ENCODE data around the gene BYSL. TPM values are rescaled to one million over a fixed set of nuclear protein-coding genes. Genes with fewer than 3 reads are reported as not detected.

The BYSL gene
- total and polyA plus RNA-seq, 9 donors, result 4.8 to 29.2 (median 13.6) TPM

DNA sequence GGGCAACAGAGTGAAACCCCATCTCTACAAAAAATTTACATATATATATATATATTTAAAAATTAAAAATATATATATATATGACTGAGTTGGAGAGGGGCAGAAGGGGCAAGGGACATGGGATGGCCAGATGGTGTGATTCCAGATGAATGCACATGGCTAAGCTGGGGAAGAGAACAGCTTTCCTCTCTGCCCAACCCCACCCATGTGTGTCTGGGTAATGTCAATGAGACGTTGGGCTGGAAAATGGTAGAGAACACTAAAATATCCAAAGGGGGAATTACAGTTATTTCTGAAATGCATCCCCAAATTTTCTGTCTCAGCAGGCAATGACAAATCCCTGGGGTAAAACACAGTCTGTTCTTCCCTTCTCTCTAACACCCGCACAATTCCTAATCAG, 51.5 kb downstream of the BYSL start:
- Histone ChIP-seq H3K4me1 (ENCODE audit: insufficient read depth) (peaks cover 4% of the 10 kb centered on the region), H3K4me3 (no peak overlapping the region), H3K27me3 (no peaks in the 10 kb centered on the region), H3K27ac (no peak overlapping the region), H3K36me3 (no peaks in the 10 kb centered on the region), H3K9me3 (no peaks in the 10 kb centered on the region)
- no peak for TF ChIP-seq CTCF (IDR thresholded peaks at IDR 0.05)
- TF ChIP-seq EP300 (IDR thresholded peaks at IDR 0.05), result no peak
- TF ChIP-seq POLR2A (IDR thresholded peaks at IDR 0.05), result no peak
- no peak for DNase-seq
- 28 to 43% (median 37%) methylated on average over 2 of the region's 2 CpGs for WGBS, 3 donors
- intact Hi-C loops (cut with DNase I), result no loop called here

DNA sequence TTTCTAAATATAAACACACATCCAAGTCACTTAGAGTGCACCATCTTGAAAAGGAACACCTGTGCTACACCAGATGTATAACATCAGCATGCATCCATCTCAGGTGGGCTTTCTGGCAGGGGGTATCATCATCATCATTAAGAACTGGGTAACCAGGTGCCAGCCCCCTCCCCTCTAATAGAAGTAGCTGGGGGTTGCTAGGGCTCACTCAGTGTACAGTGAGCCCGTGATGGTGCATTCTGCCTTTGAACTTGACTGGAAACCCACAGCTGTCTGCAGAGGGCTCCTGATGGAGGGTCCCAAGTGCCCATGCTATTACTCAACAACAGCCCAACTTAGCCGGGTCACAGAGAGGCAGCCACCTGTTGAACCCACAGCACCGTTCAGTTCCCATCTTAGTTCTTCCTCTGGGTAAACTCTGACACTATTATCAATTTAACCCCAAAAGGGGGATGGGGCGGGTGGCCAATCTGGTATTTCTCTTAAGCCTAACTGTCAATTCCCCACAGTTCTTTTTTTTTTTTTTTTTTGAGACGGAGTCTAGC, 53.1 kb downstream of the BYSL start:
- Histone ChIP-seq H3K27ac (no peak overlapping the region), H3K36me3 (no peaks in the 10 kb centered on the region), H3K27me3 (no peaks in the 10 kb centered on the region), H3K9me3 (no peaks in the 10 kb centered on the region), H3K4me1 (ENCODE audit: insufficient read depth) (peaks cover 4% of the 10 kb centered on the region), H3K4me3 (no peak overlapping the region)
- intact Hi-C loops (cut with DNase I), result no loop called here
- DNase-seq, result no peak
- 87 to 98% (median 94%) methylated on average over 5 of the region's 5 CpGs for WGBS, 3 donors
- TF ChIP-seq POLR2A (IDR thresholded peaks at IDR 0.05), result no peak
- TF ChIP-seq CTCF (IDR thresholded peaks at IDR 0.05), result no peak
- no peak for TF ChIP-seq EP300 (IDR thresholded peaks at IDR 0.05)

DNA sequence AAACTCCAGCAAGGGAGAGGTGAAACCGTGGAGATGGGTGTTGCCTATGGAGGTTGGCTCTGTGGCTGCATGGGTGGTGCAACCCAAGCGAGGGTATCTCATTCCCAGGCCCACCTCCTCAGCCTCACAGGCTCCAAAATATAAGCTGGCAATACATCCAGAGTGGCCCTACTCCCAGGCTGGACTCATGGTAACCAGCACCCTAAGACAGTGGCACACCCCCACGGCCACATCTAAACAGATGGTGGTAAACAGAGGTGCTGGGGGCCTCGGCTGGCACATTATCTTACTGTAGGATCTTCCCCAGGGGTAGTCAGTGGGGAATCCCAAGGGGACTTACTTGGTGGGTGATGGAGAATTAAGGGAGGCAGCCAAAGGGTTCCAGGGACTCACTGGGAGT, 54.0 kb downstream of the BYSL start:
- TF ChIP-seq CTCF (IDR thresholded peaks at IDR 0.05), result no peak
- no peak for TF ChIP-seq POLR2A (IDR thresholded peaks at IDR 0.05)
- TF ChIP-seq EP300 (IDR thresholded peaks at IDR 0.05), result no peak

DNA sequence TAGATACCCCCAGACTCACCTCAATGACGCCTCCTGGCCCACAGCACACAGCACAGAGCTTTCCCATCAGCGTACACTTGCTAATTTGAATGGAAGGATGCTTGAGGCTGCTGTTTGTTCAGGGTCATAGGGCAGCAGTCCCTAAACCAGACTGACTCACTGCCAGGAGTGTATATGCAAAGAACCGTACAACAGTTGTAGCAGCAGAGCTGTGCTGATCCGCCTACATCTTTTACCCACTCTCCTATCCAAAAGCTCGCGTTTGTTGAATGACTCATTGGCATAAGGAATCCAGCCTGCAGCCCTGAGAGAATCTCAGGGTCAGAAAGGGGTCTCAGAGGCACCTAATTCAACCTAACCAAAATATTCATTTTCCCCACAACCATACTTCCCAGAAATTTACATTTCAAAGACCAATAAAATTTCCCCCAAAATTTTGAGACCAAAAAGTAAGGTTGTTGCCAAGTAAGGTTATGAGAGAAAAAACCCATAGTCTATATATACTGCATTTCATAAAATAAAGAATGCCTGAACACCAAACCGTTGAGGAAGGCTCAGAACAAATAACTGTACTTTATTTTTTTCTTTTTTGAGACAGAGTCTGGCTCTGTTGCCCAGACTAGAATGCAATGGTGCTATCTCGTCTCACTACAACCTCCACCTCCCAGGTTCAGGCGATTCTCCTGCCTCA, 55.6 kb downstream of the BYSL start:
- no peak for TF ChIP-seq CTCF (IDR thresholded peaks at IDR 0.05)
- no peak for TF ChIP-seq POLR2A (IDR thresholded peaks at IDR 0.05)
- DNase-seq, result no peak
- intact Hi-C loops (cut with DNase I), result no loop called here
- no peak overlapping the region for H3K4me3 ChIP-seq
- H3K9me3 ChIP-seq, result no peaks in the 10 kb centered on the region
- H3K27ac ChIP-seq, result no peak overlapping the region
- no peaks in the 10 kb centered on the region for H3K36me3 ChIP-seq
- H3K4me1 ChIP-seq (ENCODE audit: insufficient read depth), result peaks cover 4% of the 10 kb centered on the region
- 65 to 70% (median 70%) methylated on average over 9 of the region's 9 CpGs for WGBS, 3 donors
- H3K27me3 ChIP-seq, result no peaks in the 10 kb centered on the region

More for the DNA sequence above, 54.0 kb downstream of the BYSL start:
- H3K27me3 ChIP-seq, result no peaks in the 10 kb centered on the region
- DNase-seq, result no peak
- no peak overlapping the region for H3K27ac ChIP-seq
- intact Hi-C loops (cut with DNase I), result no loop called here
- H3K4me1 ChIP-seq (ENCODE audit: insufficient read depth), result peaks cover 4% of the 10 kb centered on the region
- H3K4me3 ChIP-seq, result no peak overlapping the region
- no peaks in the 10 kb centered on the region for H3K36me3 ChIP-seq
- 84 to 95% (median 90%) methylated on average over 4 of the region's 4 CpGs for WGBS, 3 donors
- no peaks in the 10 kb centered on the region for H3K9me3 ChIP-seq

Small RNA genes lying within 50 kb of the gene (small RNA-seq; reads per million reads assigned to genes)
- not detected for gene RF00019

Other genes starting within 250 kb of the BYSL start
- gene TFEB, start 185.9 kb upstream of the BYSL start, total RNA-seq, result 10 to 100 TPM in 4 of 7 donors, 1 to 10 TPM in 3; 7.3 to 14.9 (median 10.3) TPM
- gene TFEB, start 185.9 kb upstream of the BYSL start, polyA plus RNA-seq, result 1 to 10 TPM; 2.8 to 6.9 TPM
- under 1 TPM in 2 of 7 donors, not detected in 5; 0.53 to 0.94 TPM for gene PGC, start 174.1 kb upstream of the BYSL start, total RNA-seq
- under 1 TPM in 1 of 2 donors, not detected in 1; 0.81 TPM for gene PGC, start 174.1 kb upstream of the BYSL start, polyA plus RNA-seq
- gene FRS3, start 141.6 kb upstream of the BYSL start, total RNA-seq, result 1 to 10 TPM; 2.6 to 8.4 (median 6.2) TPM
- 1 to 10 TPM in 1 of 2 donors, under 1 TPM in 1; 1.00 to 6.8 TPM for gene FRS3, start 141.6 kb upstream of the BYSL start, polyA plus RNA-seq
- gene PRICKLE4, start 140.7 kb upstream of the BYSL start, total RNA-seq, result 1 to 10 TPM; 1.6 to 7.3 (median 3.7) TPM
- 1 to 10 TPM; 1.5 to 3.0 TPM for gene PRICKLE4, start 140.7 kb upstream of the BYSL start, polyA plus RNA-seq
- gene TOMM6, start 133.8 kb upstream of the BYSL start, total RNA-seq, result 100 to 1,000 TPM; 105 to 167 (median 144) TPM
- gene TOMM6, start 133.8 kb upstream of the BYSL start, polyA plus RNA-seq, result 100 to 1,000 TPM; 210 to 244 TPM
- 1 to 10 TPM; 2.4 to 5.1 (median 4.7) TPM for gene USP49, start 26.1 kb upstream of the BYSL start, total RNA-seq
- gene USP49, start 26.1 kb upstream of the BYSL start, polyA plus RNA-seq, result 1 to 10 TPM; 2.0 to 2.7 TPM
- gene MED20, start 360 bp upstream of the BYSL start, total RNA-seq, result 10 to 100 TPM in 5 of 7 donors, 1 to 10 TPM in 2; 8.4 to 20.0 (median 13.1) TPM
- gene MED20, start 360 bp upstream of the BYSL start, polyA plus RNA-seq, result 10 to 100 TPM in 1 of 2 donors, 1 to 10 TPM in 1; 7.2 to 15.1 TPM
- gene CCND3, start 20.3 kb downstream of the BYSL start, total RNA-seq, result 100 to 1,000 TPM in 1 of 7 donors, 10 to 100 TPM in 6; 22.7 to 217 (median 58.4) TPM
- 10 to 100 TPM; 23.9 to 52.8 TPM for gene CCND3, start 20.3 kb downstream of the BYSL start, polyA plus RNA-seq
- gene TAF8, start 129.0 kb downstream of the BYSL start, total RNA-seq, result 10 to 100 TPM in 6 of 7 donors, 1 to 10 TPM in 1; 9.8 to 21.3 (median 18.4) TPM
- 1 to 10 TPM; 9.2 to 9.6 TPM for gene TAF8, start 129.0 kb downstream of the BYSL start, polyA plus RNA-seq
- gene C6orf132, start 221.1 kb downstream of the BYSL start, total RNA-seq, result 10 to 100 TPM in 1 of 7 donors, 1 to 10 TPM in 3, under 1 TPM in 3; 0.05 to 14.1 (median 1.1) TPM
- 1 to 10 TPM in 1 of 2 donors, under 1 TPM in 1; 0.34 to 3.0 TPM for gene C6orf132, start 221.1 kb downstream of the BYSL start, polyA plus RNA-seq